GM23338 (cell line): ENCODE data around the gene UGGT2.

Source experiments
- EZH2 ChIP-seq: fragments of 200-600 bp; sonication (generic); IDR thresholded peaks from one replicate; pipeline ENCODE4 v1.8.0; 2017; ENCODE audit warnings: antibody characterized with exemption, mild to moderate bottlenecking, low read depth; ENCODE audit not compliant: unreplicated experiment
- TF ChIP-seq, protein P1 (sequence below), 2 experiments: fragments of 200-600 bp in 1 of 2; sonication (generic) in 1 of 2; conservative IDR thresholded peaks; 2 replicates each; pipeline versions ENCODE4 v1.5.1 to v1.6.1; 2016 to 2017; ENCODE audit warnings: antibody characterized with exemption in 2 of 2, low read depth in 2 of 2, mild to moderate bottlenecking in 2 of 2, moderate library complexity in 1 of 2

DNA sequence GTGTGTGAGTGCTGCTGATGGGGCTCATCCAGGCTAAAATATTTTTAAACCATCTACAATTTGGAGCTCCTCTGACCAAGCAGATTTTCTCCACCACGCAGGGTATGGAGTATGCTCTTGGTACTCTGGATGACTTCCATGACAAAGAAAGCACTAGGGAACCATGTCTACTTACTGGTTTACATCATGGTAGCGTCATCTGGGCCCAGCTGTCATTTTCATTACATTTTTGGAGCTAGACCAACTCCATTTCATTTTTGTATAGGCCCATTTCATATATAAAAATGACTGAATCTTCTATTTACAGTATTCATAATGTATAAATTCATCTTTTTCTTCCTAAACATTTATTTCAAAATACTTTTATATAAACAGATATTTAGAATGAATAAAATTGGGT, 191.9 kb downstream of the UGGT2 start:
- TF ChIP-seq, protein P1, sequence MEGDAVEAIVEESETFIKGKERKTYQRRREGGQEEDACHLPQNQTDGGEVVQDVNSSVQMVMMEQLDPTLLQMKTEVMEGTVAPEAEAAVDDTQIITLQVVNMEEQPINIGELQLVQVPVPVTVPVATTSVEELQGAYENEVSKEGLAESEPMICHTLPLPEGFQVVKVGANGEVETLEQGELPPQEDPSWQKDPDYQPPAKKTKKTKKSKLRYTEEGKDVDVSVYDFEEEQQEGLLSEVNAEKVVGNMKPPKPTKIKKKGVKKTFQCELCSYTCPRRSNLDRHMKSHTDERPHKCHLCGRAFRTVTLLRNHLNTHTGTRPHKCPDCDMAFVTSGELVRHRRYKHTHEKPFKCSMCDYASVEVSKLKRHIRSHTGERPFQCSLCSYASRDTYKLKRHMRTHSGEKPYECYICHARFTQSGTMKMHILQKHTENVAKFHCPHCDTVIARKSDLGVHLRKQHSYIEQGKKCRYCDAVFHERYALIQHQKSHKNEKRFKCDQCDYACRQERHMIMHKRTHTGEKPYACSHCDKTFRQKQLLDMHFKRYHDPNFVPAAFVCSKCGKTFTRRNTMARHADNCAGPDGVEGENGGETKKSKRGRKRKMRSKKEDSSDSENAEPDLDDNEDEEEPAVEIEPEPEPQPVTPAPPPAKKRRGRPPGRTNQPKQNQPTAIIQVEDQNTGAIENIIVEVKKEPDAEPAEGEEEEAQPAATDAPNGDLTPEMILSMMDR (conservative IDR thresholded peaks at IDR 0.05; ENCODE audit: low read depth in 2 of 2): no peak
- TF ChIP-seq EZH2: no peak
